GM12872 (cell line): ENCODE data around the gene AGAP1.

ENCODE experiments used
- TF ChIP-seq, protein P1 (sequence below): IDR thresholded peaks from 3 replicates; pipeline ENCODE4 v1.5.1; 2011; ENCODE audit warnings: low read depth, mild to moderate bottlenecking, low read length, moderate library complexity; ENCODE audit not compliant: insufficient read depth

The AGAP1 gene

DNA sequence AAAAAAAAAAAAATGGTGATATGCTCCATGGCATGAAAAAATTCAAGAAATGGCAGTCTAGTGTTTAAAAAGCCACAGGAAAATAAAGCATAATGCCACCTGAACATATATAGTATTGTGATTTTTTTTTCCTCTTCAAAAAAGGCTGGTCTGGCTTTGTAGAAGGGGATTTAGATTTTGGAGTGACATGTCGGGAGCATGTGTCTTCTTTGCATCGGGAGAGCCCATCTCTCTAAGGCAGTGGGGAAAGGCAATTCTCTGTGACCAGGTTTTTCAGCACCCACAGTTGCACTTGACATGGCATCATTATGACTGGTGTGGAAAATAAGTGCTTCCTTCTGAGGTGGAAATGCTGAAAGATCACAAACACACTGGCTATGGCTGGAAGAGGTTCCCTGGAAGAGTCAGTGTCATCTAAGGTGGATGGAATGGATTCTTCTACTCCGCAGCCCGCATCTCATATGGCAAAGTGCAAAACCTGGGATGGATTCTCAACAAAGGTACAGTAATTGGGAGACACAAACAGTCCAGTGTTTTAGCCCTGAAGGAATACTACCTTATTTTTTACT lies 172.5 kb downstream of the AGAP1 start:
- TF ChIP-seq, protein P1, sequence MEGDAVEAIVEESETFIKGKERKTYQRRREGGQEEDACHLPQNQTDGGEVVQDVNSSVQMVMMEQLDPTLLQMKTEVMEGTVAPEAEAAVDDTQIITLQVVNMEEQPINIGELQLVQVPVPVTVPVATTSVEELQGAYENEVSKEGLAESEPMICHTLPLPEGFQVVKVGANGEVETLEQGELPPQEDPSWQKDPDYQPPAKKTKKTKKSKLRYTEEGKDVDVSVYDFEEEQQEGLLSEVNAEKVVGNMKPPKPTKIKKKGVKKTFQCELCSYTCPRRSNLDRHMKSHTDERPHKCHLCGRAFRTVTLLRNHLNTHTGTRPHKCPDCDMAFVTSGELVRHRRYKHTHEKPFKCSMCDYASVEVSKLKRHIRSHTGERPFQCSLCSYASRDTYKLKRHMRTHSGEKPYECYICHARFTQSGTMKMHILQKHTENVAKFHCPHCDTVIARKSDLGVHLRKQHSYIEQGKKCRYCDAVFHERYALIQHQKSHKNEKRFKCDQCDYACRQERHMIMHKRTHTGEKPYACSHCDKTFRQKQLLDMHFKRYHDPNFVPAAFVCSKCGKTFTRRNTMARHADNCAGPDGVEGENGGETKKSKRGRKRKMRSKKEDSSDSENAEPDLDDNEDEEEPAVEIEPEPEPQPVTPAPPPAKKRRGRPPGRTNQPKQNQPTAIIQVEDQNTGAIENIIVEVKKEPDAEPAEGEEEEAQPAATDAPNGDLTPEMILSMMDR, result no peak

DNA sequence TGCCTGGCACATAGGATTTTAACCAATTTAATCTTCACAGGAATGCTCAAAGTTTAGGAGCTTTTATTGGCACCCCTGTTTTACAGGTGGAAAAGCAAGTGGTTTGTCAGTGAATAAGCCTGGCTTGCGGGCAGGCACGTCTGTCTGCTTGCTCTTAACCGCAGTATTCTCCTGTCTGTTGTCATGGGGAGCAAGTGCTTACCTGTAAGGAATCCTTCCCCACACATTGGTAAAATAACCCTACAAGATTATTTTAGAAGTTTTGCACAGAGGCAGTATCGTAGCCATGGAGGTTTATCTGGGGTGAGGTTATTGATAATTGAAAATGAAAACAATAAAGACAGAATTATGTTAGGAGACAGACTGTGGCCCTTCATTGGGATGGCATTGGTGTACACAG lies 174.9 kb downstream of the AGAP1 start:
- TF ChIP-seq, protein P1, result no peak

DNA sequence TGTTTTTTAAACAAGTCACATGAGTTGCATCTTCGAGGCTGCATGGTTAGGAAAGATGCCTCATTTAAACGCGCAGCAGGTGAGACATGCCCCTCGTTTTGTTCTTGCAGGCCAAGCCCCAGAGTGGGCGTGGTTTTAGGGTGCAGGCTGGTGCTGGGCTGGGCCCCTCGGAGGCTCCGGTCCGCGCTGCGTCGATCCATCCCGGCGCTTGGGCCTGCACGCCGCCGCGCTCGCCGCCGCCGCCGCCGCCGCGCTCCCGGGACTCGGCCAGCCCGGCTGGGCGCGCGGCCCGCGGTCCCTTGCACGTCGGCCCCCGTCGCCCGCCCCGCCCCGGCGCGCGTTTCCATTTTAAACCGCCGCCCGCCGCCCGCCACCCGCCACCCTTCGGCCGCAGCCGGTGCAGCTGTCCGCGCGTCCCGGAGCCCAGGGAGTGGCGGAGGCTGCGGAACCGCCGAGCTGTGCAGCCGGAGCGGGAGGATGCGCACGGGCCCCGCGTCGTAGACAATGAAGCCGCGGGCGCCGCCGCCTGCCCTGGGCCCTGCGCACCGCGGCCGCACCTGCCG lies 175.5 kb downstream of the AGAP1 start:
- TF ChIP-seq, protein P1, result no peak

DNA sequence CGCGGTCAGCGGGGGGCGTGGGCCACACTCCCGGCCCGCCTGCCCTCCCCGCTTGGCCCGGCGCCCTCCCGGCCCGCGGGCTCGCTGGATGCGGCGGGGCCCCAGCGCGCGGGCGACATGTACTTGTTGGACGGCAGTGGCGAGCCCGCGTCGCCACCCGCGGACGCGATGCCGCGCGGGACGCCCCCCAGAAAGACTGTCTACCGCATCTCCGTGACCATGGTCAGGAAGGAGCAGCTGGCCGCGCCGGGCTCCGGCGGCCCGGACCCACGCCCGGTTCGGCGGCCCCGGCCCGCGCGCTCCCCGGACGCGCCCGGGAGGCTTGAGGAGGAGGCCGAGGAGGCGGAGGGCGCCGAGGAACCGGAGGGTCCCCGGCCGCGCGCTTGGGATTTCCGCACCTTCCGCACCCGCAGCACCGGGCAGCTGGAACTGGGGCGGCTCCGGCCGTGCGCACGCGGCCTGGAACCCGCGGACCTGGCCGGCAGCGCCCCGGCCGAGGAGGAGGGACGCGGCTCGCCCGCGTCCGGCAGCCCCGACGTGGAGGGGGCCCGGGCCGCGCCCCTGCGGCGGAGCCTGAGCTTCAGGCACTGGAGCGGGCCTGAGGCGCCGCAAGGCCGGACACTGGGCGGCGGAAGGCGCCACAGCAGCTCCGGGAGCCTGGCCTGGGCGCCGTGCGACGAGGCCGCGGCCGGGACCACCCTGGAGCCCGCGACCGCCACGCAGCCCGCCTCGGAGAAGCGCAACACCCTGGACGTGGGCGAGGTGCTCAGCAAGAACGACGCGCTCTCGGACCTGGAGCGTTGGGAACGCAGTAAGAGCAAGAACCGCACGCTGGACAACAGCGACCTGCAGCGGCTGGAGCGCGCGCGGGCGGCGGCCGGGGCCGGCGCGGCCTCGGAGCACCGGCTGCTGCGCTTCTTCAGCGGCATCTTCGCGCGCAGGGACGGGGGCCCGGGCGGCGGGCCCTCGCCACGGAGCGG lies 176.4 kb downstream of the AGAP1 start:
- TF ChIP-seq, protein P1, result no peak

DNA sequence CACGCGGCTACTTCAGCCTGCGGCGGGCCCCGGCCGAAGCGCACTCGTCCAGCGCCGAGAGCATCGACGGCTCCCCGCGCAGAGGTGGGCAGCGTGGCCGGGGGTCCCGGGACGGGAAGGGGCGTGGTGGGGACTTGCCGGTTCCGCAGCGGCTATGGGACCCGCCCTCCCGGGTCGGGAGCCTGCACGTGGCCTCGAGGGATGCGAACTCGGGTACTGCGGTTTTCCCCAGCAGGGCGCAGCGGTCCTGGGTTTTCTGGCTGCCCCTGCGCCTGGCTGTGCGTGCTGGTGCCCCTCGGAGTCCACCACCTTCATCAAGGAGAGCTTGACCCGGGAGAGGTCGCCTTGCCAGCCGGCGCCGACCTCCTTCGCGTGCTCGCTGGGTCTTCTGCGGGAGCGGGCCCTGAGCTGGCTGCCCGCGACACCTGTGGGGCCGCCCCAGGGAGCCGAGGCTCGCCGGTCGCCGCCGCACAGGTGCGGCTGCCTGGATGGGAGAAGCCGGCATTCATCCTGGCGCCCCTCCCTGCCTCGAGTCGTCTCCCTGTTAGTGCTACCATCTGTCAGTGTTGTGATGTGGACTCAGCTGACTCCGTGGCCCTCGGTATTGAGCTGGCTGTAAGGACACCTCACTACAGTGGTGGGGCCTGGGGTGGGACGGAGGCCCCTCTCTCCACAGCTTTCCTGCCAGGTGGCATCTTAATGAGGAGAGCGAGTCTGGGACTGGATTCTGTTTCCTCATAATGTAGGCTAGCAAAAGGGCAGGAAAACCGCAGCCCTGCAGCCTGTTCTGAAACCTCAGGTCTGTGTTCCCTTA lies 177.3 kb downstream of the AGAP1 start:
- TF ChIP-seq, protein P1, result no peak

DNA sequence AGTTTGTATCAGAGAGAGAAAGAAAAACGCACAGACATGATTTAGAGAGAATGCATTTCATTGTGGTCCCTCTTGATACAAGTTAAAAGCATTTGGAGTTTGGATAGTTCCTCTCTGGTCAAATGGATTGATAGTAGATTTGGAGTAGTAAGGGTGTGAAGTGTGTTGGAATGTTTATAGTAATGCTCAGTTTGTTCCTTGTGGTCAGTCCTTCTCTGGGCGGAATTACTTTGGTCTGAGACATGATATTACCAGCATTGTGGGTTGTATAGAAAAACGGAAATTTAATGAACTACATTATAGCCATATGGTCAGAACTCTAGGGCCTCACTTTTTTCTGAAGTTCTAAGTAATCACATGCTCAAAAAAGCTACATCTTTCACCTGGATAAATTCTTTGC lies 178.9 kb downstream of the AGAP1 start:
- TF ChIP-seq, protein P1, result no peak

DNA sequence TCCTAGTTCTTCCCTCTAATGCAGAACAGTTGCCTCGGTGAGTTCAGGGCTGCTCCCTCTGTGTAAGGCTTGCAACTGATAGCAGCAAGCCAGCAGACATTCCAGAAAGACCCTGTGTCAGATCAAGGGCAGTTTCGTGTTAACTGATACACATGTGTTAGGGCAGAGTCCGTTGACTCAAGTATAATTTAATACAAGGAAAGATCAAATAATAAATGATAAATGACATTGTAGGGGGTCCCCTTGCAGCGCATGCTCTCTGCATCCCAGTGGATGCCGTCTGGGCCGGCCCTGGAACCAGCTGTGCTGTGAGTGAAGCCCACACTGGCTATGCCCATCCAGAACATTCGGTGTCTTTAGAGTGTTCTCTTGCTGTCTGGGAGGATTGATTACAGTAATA lies 180.3 kb downstream of the AGAP1 start:
- TF ChIP-seq, protein P1, result no peak
